GM19238 (cell line): ENCODE data around the gene MXRA8.

ENCODE experiments used
- DNase-seq: peaks from one replicate; pipeline ENCODE4 v3.0.0; 2011; ENCODE audit warnings: low spot score; ENCODE audit not compliant: insufficient read length

The MXRA8 gene

GRCh38 chr1:1336931-1337792, 21.2 kb downstream of the MXRA8 start:
- DNase-seq = no peak

DNA sequence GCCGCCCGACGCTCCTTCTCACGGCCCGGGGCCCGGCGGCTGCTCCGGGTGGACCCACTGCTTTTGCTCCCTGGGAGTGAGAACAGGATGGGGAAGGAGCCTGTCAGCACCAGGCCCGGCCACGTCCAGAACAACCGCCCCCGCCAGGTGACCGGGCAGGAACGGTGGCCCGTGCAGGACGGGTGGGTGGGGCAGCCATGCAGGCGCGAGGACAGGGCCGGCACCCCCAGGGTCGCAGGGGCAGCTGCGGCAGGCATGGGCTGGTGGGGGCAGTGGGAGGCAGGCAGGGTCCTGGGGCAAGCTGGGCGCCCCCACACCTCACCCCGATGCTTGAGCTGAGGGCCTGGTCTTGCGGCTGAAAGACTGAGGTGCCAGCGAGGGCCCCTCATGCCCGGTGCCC, 21.9 kb downstream of the MXRA8 start:
- no peak for DNase-seq

GRCh38 chr1:1335792-1336248, 22.5 kb downstream of the MXRA8 start:
- DNase-seq = no peak

DNA sequence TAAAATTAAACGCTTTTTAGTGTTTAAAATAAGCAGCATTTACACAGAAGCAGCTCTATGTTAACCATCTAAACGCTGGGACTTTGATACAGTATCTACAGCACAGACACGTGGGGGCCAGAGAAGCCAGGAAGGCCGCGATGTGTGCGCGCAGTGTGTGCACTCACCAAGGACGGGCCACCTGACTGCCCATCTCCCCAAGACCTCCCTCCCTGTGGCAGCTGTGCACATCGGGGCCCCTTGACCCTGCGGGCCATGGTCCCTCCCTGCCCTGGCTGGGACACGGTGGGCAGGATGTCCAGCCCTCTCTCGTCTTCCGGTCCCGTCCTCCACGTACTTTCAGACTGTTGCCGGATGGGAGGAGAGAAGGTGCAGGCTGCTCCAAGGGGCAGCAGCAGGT, 23.1 kb downstream of the MXRA8 start:
- DNase-seq = no peak

DNA sequence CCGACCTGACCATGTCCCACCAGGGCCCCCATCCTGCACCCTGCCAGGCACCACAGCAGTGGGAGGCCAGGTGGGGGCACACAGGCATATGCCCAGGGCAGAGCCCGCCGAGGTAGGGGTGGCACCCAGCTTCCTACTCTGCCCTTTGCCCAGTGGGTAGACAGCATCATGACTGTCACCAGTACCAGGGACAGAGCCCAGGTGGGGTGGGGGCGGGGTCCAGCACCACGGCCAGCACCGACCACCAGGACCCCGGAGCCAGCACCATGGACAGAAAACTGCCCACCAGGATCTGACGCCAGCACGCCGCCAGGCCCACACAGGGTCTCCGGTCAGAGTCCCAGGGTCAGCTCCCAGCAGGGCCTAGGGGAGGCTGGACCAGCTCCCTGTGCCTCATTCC, 23.5 kb downstream of the MXRA8 start:
- DNase-seq = no peak

DNA sequence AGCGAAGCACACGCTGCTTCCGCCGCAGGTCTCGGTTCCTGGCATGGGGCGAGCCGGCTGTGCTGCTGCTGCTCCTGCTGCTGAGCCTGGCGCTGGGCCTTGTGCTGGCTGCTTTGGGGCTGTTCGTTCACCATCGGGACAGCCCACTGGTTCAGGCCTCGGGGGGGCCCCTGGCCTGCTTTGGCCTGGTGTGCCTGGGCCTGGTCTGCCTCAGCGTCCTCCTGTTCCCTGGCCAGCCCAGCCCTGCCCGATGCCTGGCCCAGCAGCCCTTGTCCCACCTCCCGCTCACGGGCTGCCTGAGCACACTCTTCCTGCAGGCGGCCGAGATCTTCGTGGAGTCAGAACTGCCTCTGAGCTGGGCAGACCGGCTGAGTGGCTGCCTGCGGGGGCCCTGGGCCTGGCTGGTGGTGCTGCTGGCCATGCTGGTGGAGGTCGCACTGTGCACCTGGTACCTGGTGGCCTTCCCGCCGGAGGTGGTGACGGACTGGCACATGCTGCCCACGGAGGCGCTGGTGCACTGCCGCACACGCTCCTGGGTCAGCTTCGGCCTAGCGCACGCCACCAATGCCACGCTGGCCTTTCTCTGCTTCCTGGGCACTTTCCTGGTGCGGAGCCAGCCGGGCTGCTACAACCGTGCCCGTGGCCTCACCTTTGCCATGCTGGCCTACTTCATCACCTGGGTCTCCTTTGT, 24.7 kb downstream of the MXRA8 start:
- no peak for DNase-seq

DNA sequence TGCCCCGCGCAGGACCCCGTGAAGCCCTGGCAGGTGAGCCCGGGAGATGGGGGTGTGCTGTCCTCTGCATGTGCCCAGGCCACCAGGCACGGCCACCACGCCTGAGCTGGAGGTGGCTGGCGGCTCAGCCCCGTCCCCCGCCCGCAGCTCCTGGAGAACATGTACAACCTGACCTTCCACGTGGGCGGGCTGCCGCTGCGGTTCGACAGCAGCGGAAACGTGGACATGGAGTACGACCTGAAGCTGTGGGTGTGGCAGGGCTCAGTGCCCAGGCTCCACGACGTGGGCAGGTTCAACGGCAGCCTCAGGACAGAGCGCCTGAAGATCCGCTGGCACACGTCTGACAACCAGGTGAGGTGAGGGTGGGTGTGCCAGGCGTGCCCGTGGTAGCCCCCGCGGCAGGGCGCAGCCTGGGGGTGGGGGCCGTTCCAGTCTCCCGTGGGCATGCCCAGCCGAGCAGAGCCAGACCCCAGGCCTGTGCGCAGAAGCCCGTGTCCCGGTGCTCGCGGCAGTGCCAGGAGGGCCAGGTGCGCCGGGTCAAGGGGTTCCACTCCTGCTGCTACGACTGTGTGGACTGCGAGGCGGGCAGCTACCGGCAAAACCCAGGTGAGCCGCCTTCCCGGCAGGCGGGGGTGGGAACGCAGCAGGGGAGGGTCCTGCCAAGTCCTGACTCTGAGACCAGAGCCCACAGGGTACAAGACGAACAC, 25.4 kb downstream of the MXRA8 start:
- DNase-seq = no peak

- DNase-seq = no peak
Observed at GRCh38 chr1:1332031-1332755, 26.2 kb downstream of the MXRA8 start.

DNA sequence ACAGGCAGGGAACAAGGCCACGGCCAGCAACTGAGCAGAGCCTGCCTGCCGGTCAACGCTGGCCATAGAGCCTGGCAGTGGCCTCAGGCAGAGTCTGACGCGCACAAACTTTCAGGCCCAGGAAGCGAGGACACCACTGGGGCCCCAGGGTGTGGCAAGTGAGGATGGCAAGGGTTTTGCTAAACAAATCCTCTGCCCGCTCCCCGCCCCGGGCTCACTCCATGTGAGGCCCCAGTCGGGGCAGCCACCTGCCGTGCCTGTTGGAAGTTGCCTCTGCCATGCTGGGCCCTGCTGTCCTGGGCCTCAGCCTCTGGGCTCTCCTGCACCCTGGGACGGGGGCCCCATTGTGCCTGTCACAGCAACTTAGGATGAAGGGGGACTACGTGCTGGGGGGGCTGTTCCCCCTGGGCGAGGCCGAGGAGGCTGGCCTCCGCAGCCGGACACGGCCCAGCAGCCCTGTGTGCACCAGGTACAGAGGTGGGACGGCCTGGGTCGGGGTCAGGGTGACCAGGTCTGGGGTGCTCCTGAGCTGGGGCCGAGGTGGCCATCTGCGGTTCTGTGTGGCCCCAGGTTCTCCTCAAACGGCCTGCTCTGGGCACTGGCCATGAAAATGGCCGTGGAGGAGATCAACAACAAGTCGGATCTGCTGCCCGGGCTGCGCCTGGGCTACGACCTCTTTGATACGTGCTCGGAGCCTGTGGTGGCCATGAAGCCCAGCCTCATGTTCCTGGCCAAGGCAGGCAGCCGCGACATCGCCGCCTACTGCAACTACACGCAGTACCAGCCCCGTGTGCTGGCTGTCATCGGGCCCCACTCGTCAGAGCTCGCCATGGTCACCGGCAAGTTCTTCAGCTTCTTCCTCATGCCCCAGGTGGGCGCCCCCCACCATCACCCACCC, 27.0 kb downstream of the MXRA8 start, which contains the start of gene TAS1R3:
Gene TAS1R3 (plus strand): TSS at position 213 of the 898 bp plus-strand sequence. CDS start 66 bp downstream, at position 279.
- DNase-seq = no peak

GRCh38 chr1:1330366-1331067, 27.8 kb downstream of the MXRA8 start:
- no peak for DNase-seq

GRCh38 chr1:1329304-1330210, 28.8 kb downstream of the MXRA8 start:
- DNase-seq = no peak

DNA sequence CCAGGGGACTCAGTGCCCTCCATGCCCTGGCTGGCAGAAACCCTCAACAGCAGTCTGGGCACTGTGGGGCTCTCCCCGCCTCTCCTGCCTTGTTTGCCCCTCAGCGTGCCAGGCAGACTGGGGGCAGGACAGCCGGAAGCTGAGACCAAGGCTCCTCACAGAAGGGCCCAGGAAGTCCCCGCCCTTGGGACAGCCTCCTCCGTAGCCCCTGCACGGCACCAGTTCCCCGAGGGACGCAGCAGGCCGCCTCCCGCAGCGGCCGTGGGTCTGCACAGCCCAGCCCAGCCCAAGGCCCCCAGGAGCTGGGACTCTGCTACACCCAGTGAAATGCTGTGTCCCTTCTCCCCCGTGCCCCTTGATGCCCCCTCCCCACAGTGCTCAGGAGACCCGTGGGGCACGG, 30.1 kb downstream of the MXRA8 start:
- no peak for DNase-seq

DNA sequence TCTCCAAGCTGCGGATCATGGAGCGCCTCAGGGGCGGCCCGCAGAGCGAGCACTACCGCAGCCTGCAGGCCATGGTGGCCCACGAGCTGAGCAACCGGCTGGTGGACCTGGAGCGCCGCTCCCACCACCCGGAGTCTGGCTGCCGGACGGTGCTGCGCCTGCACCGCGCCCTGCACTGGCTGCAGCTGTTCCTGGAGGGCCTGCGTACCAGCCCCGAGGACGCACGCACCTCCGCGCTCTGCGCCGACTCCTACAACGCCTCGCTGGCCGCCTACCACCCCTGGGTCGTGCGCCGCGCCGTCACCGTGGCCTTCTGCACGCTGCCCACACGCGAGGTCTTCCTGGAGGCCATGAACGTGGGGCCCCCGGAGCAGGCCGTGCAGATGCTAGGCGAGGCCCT, 31.1 kb downstream of the MXRA8 start:
- DNase-seq = no peak

GRCh38 chr1:1326075-1326605, 32.2 kb downstream of the MXRA8 start:
- DNase-seq = no peak

DNA sequence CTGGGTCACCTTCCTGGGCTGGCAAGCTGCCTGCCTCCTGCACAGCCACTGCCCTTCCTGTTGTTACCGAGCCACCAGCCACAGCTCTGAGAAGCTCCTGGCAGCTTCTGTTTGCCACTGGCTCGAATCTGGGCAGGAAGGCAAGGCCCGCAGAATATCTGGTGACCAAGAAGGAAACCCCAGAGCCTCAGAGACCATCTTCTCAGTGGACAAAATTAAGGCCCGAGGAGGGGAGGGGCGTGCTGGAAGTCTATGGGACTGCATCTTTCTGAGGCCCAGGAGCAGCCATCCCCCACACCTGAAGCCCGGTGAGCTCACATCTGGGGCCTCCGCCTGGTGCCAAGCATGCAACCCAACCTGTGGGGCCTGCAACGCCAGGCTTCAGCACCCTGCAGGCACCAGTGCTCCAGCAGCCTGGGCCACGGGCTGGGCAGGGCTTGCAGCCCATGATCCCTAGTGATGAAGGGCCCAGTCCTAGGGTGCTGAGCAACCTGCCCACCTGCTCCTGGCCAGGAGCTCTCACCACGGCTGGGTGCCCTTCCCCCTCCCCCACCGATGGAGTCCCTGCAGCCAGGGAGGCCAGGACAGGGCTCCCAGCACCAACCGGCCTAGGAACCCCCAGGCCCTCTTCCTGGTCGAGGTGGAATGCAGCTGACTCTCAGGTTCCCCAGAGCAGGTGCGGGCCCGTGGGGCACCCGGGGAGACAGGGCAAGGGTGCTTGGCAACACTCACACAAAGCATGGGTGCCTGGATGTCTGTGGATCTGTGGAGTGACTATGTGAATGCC, 32.9 kb downstream of the MXRA8 start:
- DNase-seq = no peak

DNA sequence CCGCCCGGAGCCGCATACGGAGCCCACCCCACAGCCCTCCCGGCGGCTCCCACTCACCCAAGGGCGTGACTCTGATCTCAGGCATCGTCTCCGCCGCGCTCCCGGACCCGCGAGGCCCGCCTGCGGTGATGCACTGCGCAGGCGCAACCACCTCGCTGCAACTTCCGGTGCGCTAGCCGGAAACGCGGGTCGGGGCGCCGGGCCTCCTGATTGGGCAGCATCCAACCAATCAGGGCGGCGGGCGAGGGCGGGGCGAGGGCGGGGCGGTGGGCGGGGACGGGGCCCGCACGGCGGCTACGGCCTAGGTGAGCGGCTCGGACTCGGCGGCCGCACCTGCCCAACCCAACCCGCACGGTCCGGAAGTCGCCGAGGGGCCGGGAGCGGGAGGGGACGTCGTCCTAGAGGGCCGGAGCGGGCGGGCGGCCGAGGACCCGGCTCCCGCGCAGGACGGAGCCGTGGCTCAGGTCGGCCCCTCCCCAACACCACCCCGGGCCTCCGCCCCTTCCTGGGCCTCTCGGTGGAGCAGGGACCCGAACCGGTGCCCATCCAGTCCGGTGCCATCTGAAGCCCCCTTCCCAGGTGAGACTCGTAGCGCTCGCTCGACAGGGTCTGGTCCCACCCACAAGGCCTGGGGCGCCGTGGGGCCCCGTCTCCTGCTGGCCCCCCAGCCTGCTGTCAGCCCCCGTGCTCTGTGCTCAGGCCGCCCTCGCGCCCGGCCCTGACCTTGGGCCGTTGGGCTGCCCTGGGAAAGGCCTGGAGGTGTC, 33.6 kb downstream of the MXRA8 start, which contains the start of the genes CPTP and INTS11:
Gene CPTP (plus strand): TSS at position 279 of the 764 bp plus-strand sequence. CDS start 2,109 bp downstream, outside the sequence.
Gene INTS11 (minus strand): TSS at position 137 of the 764 bp plus-strand sequence. CDS start 52 bp downstream, at position 85.
- DNase-seq = peak; percentile 99
